ENCODE results near the gene APOA1. TPM values are rescaled to one million over a fixed set of nuclear protein-coding genes. Genes with fewer than 3 reads are reported as not detected.

APOA1 gene
- polyA plus RNA-seq, 1 experiment: not detected

DNA sequence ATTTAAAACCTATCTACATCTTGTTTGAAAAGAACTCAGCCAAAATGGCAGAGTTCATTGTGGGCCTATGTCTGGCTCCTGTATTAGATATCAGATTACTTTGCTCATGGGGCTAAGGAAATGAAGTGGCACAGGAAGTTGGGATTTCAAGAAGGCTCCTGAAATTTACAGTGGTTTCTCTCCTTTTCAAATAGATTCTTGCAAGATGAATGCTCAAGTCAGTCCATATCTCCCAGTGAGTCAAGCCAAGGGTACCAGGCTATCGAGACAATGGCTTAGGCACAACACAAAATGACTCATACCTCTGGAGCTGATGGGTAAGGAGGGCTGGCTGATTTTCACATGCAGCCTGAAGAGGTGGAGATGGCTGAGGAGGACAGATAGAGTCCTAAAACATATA, 24.1 kb upstream of the APOA1 start:
- Histone ChIP-seq H3K27ac (ENCODE audit: low read depth, low read length) (no peak overlapping the region), H3K9me3 (ENCODE audit: control insufficient read depth, insufficient read depth, low read length) (no peaks in the 10 kb centered on the region), H3K27me3 (ENCODE audit: control insufficient read depth, insufficient read depth, low read length) (no peaks in the 10 kb centered on the region), H3K4me3 (ENCODE audit: low read depth, low read length) (no peak overlapping the region)
- no peak for DNase-seq (ENCODE audit: low read depth, low spot score)
- ChIA-PET POLR2A (interaction anchor here (1.3 kb wide), 1 partner anchor 8 kb away, joined by 3 read pairs; no protein-coding TSS in a partner anchor), CTCF (interaction anchor here (1.2 to 1.4 kb wide), 3 partner anchors 26 to 244 kb away, joined by 4 to 5 read pairs (median 5); partner anchors contain the start of gene APOA5)
- TF ChIP-seq, protein P1, sequence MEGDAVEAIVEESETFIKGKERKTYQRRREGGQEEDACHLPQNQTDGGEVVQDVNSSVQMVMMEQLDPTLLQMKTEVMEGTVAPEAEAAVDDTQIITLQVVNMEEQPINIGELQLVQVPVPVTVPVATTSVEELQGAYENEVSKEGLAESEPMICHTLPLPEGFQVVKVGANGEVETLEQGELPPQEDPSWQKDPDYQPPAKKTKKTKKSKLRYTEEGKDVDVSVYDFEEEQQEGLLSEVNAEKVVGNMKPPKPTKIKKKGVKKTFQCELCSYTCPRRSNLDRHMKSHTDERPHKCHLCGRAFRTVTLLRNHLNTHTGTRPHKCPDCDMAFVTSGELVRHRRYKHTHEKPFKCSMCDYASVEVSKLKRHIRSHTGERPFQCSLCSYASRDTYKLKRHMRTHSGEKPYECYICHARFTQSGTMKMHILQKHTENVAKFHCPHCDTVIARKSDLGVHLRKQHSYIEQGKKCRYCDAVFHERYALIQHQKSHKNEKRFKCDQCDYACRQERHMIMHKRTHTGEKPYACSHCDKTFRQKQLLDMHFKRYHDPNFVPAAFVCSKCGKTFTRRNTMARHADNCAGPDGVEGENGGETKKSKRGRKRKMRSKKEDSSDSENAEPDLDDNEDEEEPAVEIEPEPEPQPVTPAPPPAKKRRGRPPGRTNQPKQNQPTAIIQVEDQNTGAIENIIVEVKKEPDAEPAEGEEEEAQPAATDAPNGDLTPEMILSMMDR (IDR thresholded peaks at IDR 0.05; ENCODE audit: low read depth, low read length): no peak

DNA sequence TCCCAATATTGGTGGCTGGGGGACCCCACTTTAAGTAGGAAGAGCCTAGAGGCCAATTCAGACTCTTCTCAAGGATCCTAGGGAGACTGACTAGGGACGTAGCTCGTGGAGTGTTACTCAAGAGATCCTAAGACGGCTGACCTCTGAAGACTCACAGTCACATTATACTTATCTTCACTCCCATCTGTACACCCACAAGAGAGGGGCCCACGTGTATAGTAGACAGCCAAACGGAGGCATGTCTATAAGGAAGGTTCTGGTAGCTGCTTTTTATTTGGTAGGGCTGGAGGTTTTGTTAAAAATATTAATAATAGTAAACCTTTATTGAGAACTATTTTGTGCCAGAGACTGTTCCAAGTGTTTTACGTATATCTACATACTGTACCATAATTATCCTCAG, 22.9 kb upstream of the APOA1 start:
- H3K4me3 ChIP-seq (ENCODE audit: low read depth, low read length): no peak overlapping the region
- no peak for DNase-seq (ENCODE audit: low read depth, low spot score)
- TF ChIP-seq, protein P1 (IDR thresholded peaks at IDR 0.05; ENCODE audit: low read depth, low read length): no peak
- POLR2A ChIA-PET: no interaction called here
- H3K27ac ChIP-seq (ENCODE audit: low read depth, low read length): no peak overlapping the region
- CTCF ChIA-PET: interaction anchor here (1.2 kb wide), 1 partner anchor 246 kb away, joined by 5 read pairs; no protein-coding TSS in a partner anchor
- H3K27me3 ChIP-seq (ENCODE audit: control insufficient read depth, insufficient read depth, low read length): no peaks in the 10 kb centered on the region
- H3K9me3 ChIP-seq (ENCODE audit: control insufficient read depth, insufficient read depth, low read length): no peaks in the 10 kb centered on the region

DNA sequence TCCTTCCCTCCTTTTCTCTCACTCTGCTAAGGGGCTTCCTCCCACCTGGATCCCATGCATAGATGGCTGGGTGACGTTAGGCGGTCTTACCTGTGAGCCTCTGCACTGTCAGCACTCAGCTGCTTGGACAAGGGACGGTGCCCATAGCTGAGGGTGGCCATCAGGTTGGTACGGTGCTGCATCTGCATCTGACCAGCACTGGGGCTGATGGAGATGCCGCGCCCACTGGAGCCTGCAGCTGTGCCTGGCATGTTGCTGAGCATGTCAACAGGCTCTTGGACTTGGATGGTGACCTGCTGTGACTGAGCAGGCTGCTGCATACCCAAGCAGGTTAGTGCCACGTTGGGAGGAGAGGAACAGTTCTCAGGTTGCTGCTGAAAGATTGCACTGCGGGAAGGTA, 21.8 kb upstream of the APOA1 start:
- Histone ChIP-seq H3K27me3 (ENCODE audit: control insufficient read depth, insufficient read depth, low read length) (no peaks in the 10 kb centered on the region), H3K9me3 (ENCODE audit: control insufficient read depth, insufficient read depth, low read length) (no peaks in the 10 kb centered on the region), H3K27ac (ENCODE audit: low read depth, low read length) (no peak overlapping the region), H3K4me3 (ENCODE audit: low read depth, low read length) (no peak overlapping the region)
- ChIA-PET POLR2A (no interaction called here), CTCF (interaction anchor here (1.1 to 1.6 kb wide), 3 partner anchors 23 to 368 kb away, joined by 4 to 8 read pairs (median 4); partner anchors contain the start of gene SIK3)
- TF ChIP-seq, protein P1 (IDR thresholded peaks at IDR 0.05; ENCODE audit: low read depth, low read length): no peak
- no peak for DNase-seq (ENCODE audit: low read depth, low spot score)

DNA sequence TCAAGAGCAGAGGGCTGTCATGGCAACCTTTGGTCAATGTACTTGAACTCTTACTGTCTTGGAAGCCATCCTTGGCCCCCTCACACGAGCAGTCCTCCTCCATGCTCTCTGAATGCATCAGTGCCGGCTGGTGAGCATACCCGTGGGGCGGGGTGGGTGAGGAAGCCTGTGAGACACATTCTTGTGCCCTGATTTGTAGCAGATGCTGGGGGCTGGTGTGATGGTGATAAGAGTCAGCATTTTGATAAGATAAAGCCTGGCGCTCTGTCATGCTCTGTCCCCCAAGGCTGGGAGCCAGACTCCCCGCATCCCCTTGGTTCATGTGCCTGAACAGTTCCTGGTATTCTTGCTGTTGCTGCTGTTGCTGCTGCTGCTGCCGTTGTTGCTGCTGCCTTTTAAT, 20.5 kb upstream of the APOA1 start:
- H3K4me3 ChIP-seq (ENCODE audit: low read depth, low read length): no peak overlapping the region
- ChIA-PET POLR2A (no interaction called here), CTCF (interaction anchor here (1.0 to 2.3 kb wide), 5 partner anchors 21 to 369 kb away, joined by 3 to 6 read pairs (median 4); partner anchors contain the start of gene APOA5)
- no peaks in the 10 kb centered on the region for H3K27me3 ChIP-seq (ENCODE audit: control insufficient read depth, insufficient read depth, low read length)
- TF ChIP-seq, protein P1 (IDR thresholded peaks at IDR 0.05; ENCODE audit: low read depth, low read length): no peak
- H3K27ac ChIP-seq (ENCODE audit: low read depth, low read length): no peak overlapping the region
- no peak for DNase-seq (ENCODE audit: low read depth, low spot score)
- no peaks in the 10 kb centered on the region for H3K9me3 ChIP-seq (ENCODE audit: control insufficient read depth, insufficient read depth, low read length)

DNA sequence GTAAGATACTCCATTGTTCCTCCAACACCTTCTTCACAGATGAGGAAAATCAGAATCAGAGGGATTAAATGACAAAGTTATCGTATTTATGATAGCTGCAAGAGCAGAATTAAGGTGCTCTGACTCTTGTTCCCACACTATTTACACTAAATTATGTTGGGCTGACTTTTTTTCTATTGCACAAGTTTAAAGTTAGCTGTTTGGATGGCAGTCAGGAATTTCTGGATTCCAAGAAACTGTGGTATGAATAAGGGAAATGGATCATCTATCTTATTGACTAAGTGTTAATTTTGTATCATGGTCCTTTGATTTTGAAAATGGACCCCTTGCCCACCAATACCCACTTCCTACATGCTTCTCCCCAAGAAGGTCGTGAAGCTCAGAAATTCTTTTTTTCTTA, 19.9 kb upstream of the APOA1 start:
- Histone ChIP-seq H3K9me3 (ENCODE audit: control insufficient read depth, insufficient read depth, low read length) (no peaks in the 10 kb centered on the region), H3K27me3 (ENCODE audit: control insufficient read depth, insufficient read depth, low read length) (no peaks in the 10 kb centered on the region), H3K4me3 (ENCODE audit: low read depth, low read length) (no peak overlapping the region), H3K27ac (ENCODE audit: low read depth, low read length) (no peak overlapping the region)
- no peak for DNase-seq (ENCODE audit: low read depth, low spot score)
- CTCF ChIA-PET: interaction anchor here (1.0 to 2.3 kb wide), 4 partner anchors 21 to 249 kb away, joined by 3 to 6 read pairs (median 5); partner anchors contain the start of gene APOA5
- TF ChIP-seq, protein P1 (IDR thresholded peaks at IDR 0.05; ENCODE audit: low read depth, low read length): no peak
- POLR2A ChIA-PET: interaction anchor here (0.5 to 0.6 kb wide), 2 partner anchors 16 to 155 kb away, joined by 4 to 10 read pairs; no protein-coding TSS in a partner anchor
